ENCODE measurements around the gene OAT. TPM values are rescaled to one million over a fixed set of nuclear protein-coding genes. Genes with fewer than 3 reads are reported as not detected.

OAT gene
- total and polyA plus RNA-seq, 4 donors = 26.2 to 75.3 (median 53.7) TPM

DNA sequence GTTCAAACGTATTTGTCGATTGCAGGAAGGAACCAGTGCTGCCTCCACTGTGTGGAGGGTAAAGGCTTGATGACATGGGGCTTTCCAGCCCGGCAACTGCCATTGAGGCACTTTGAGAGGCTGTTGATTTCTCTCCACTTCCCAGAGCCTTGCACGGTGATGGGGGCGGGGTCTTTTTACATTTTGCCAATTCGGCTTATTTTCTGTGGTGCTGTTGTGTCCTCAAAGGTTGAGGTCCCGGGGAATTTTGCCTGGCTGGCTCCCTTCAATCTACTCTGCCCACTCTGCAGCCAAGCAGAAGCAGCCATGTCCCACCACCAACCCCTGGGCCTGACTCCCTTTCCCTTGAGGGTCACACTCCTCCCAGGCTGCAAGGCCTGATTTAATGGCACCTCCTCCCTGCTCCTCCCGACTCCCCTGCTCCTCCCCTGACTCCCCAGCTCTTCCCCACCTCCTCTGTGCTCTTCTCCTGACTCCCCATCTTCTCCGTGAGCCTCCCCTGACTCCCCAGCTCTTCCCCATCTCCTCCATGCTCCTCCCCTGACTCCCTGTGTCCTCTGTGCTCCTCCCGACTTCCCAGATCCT lies 39.0 kb downstream of the OAT start:
- TF ChIP-seq, protein P1, sequence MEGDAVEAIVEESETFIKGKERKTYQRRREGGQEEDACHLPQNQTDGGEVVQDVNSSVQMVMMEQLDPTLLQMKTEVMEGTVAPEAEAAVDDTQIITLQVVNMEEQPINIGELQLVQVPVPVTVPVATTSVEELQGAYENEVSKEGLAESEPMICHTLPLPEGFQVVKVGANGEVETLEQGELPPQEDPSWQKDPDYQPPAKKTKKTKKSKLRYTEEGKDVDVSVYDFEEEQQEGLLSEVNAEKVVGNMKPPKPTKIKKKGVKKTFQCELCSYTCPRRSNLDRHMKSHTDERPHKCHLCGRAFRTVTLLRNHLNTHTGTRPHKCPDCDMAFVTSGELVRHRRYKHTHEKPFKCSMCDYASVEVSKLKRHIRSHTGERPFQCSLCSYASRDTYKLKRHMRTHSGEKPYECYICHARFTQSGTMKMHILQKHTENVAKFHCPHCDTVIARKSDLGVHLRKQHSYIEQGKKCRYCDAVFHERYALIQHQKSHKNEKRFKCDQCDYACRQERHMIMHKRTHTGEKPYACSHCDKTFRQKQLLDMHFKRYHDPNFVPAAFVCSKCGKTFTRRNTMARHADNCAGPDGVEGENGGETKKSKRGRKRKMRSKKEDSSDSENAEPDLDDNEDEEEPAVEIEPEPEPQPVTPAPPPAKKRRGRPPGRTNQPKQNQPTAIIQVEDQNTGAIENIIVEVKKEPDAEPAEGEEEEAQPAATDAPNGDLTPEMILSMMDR (IDR thresholded peaks at IDR 0.05; ENCODE audit: control extremely low read depth, extremely low read depth) = no peak
- no peak for ATAC-seq (ENCODE audit: insufficient read depth, low FRiP score)
- H3K9me3 ChIP-seq (ENCODE audit: control insufficient read depth in 4 of 4, insufficient read depth in 3 of 4, low read length in 3 of 4) = no peaks in the 10 kb centered on the region
- H3K4me1 ChIP-seq (ENCODE audit: control insufficient read depth in 5 of 5, insufficient read depth in 5 of 5, low read length in 5 of 5) = no peaks in the 10 kb centered on the region
- 77 to 84% methylated on average over 10 of the region's 10 CpGs for WGBS, 2 donors
- H3K27ac ChIP-seq (ENCODE audit: low read depth in 1 of 2, low read length in 1 of 2) = no peak overlapping the region
- no peak for DNase-seq
- H3K27me3 ChIP-seq (ENCODE audit: control insufficient read depth in 3 of 3, insufficient read depth in 3 of 3, low read length in 2 of 3) = peaks cover 0 to 15% (median 0%) of the 10 kb centered on the region in 3 donors
- no peak overlapping the region for H3K9ac ChIP-seq (ENCODE audit: insufficient read depth in 1 of 2, low read length in 2 of 2)
- H3K4me3 ChIP-seq = no peak overlapping the region
- H3K36me3 ChIP-seq (ENCODE audit: control insufficient read depth in 4 of 4, insufficient read depth in 4 of 4, low read length in 4 of 4) = no peaks in the 10 kb centered on the region

DNA sequence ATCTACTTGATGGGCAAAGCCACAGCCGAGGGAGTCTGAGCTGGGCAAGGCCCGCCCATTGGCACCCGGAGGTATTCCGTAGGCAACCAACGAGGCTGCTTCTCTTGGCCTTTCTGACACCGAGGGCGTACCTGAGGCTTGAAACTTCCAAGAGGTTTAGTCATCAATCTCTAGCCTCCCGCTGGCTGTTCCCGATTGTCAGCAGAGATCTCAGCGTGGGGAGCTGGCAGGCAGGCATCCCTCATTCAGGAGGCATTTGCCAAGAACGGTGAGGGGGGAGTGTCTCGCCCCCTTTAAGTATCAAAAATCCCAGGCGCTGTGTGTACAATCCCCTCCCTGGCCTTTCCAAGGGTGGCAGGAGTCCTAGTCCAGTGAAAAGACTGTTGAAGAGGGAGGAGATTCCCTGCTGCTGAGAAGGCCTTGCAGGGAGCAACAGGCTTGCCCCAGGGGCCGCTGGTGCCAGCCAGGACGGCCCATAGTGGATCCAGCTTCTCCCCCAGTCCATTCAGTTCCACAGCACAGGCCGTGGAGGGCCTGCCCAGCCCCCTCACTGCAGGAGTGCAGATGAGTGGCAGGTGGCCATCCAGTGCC lies 39.7 kb downstream of the OAT start:
- no peaks in the 10 kb centered on the region for H3K9me3 ChIP-seq (ENCODE audit: control insufficient read depth in 4 of 4, insufficient read depth in 3 of 4, low read length in 3 of 4)
- no peaks in the 10 kb centered on the region for H3K36me3 ChIP-seq (ENCODE audit: control insufficient read depth in 4 of 4, insufficient read depth in 4 of 4, low read length in 4 of 4)
- H3K27ac ChIP-seq (ENCODE audit: low read depth in 1 of 2, low read length in 1 of 2) = no peak overlapping the region
- TF ChIP-seq, protein P1 (IDR thresholded peaks at IDR 0.05; ENCODE audit: control extremely low read depth, extremely low read depth) = no peak
- H3K9ac ChIP-seq (ENCODE audit: insufficient read depth in 1 of 2, low read length in 2 of 2) = no peak overlapping the region
- H3K27me3 ChIP-seq (ENCODE audit: control insufficient read depth in 3 of 3, insufficient read depth in 3 of 3, low read length in 2 of 3) = peaks cover 0 to 15% (median 0%) of the 10 kb centered on the region in 3 donors
- ATAC-seq (ENCODE audit: insufficient read depth, low FRiP score) (peak; percentile 68), DNase-seq (no peak)
- H3K4me1 ChIP-seq (ENCODE audit: control insufficient read depth in 5 of 5, insufficient read depth in 5 of 5, low read length in 5 of 5) = no peaks in the 10 kb centered on the region
- no peak overlapping the region for H3K4me3 ChIP-seq
- WGBS, 2 donors = 67 to 89% methylated on average over 16 of the region's 16 CpGs

DNA sequence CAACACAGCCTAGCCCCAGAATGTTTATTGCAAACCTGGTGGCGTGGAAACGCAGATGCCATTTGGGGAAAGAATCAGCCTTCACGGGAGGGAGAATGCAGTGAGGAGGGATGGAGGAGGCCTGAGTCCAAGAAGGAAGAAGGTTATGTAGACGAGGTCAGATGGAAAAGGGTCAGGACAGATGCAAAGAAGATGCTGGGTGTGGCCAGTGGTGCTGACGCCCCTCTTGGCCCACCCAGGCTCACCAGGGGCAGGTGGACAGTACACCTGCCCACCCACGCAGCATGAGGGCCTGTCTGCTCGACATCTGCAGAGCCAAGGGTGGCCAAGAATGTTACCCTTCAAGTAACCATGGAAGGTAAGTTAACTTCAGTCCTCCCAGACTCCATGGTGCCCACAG lies 40.5 kb downstream of the OAT start:
- Histone ChIP-seq H3K4me1 (ENCODE audit: control insufficient read depth in 5 of 5, insufficient read depth in 5 of 5, low read length in 5 of 5) (no peaks in the 10 kb centered on the region), H3K9me3 (ENCODE audit: control insufficient read depth in 4 of 4, insufficient read depth in 3 of 4, low read length in 3 of 4) (no peaks in the 10 kb centered on the region), H3K4me3 (no peak overlapping the region), H3K9ac (ENCODE audit: insufficient read depth in 1 of 2, low read length in 2 of 2) (no peak overlapping the region), H3K27ac (ENCODE audit: low read depth in 1 of 2, low read length in 1 of 2) (no peak overlapping the region), H3K36me3 (ENCODE audit: control insufficient read depth in 4 of 4, insufficient read depth in 4 of 4, low read length in 4 of 4) (no peaks in the 10 kb centered on the region), H3K27me3 (ENCODE audit: control insufficient read depth in 3 of 3, insufficient read depth in 3 of 3, low read length in 2 of 3) (peaks cover 0 to 15% (median 0%) of the 10 kb centered on the region in 3 donors)
- DNase-seq = no peak
- WGBS, 2 donors = 82 to 96% methylated on average over 7 of the region's 7 CpGs
- TF ChIP-seq, protein P1 (IDR thresholded peaks at IDR 0.05; ENCODE audit: control extremely low read depth, extremely low read depth) = no peak
- ATAC-seq (ENCODE audit: insufficient read depth, low FRiP score) = no peak
